ENCODE results near the gene ASPHD1. TPM values are rescaled to one million over a fixed set of nuclear protein-coding genes. Genes with fewer than 3 reads are reported as not detected.

The ASPHD1 gene
- total and polyA plus RNA-seq, 11 donors, result 0.20 to 5.3 (median 0.54) TPM; not detected in 4

GRCh38 chr16:29871822-29872546 is 28.3 kb upstream of the ASPHD1 start:
- peaks cover 0 to 8% (median 0%) of the 10 kb centered on the region in 12 donors for H3K4me1 ChIP-seq
- intact Hi-C loops (cut with DNase I), result loop anchor here in 1 of 10 donors (5.0 to 10.0 kb wide), 2 partner anchors 83 to 155 kb away; no protein-coding TSS in a partner anchor
- 90 to 93% (median 93%) methylated on average over 11 to 16 of the region's 16 CpGs for WGBS, 4 donors

GRCh38 chr16:29873319-29873718 is 27.0 kb upstream of the ASPHD1 start:
- Histone ChIP-seq H3K4me3 (no peak overlapping the region), H3K36me3 (no peaks in the 10 kb centered on the region), H3K27ac (no peak overlapping the region), H3K4me1 (peaks cover 0 to 12% (median 0%) of the 10 kb centered on the region in 12 donors), H3K9me3 (no peaks in the 10 kb centered on the region), H3K27me3 (peaks cover 17 to 33% (median 25%) of the 10 kb centered on the region in 9 donors)
- intact Hi-C loops (cut with DNase I), result loop anchor here in 1 of 10 donors (5.0 to 10.0 kb wide), 2 partner anchors 81 to 154 kb away; no protein-coding TSS in a partner anchor
- DNase-seq (no peak), ATAC-seq (no peak)
- 91 to 92% (median 92%) methylated on average over 24 to 26 of the region's 26 CpGs; no CpG with 5 or more reads in 1 of the 4 donors for WGBS, 4 donors
- TF ChIP-seq POLR2A (IDR thresholded peaks at IDR 0.05) (no peak), CTCF (IDR thresholded peaks at IDR 0.05) (no peak)

More at GRCh38 chr16:29871822-29872546, 28.3 kb upstream of the ASPHD1 start:
- DNase-seq, result no peak
- Histone ChIP-seq H3K27me3 (peaks cover 8 to 19% (median 12%) of the 10 kb centered on the region in 9 donors), H3K36me3 (no peaks in the 10 kb centered on the region), H3K9me3 (no peaks in the 10 kb centered on the region), H3K4me3 (no peak overlapping the region), H3K27ac (no peak overlapping the region)
- TF ChIP-seq POLR2A (IDR thresholded peaks at IDR 0.05) (no peak), CTCF (IDR thresholded peaks at IDR 0.05) (no peak)
- no peak for ATAC-seq

GRCh38 chr16:29875206-29875605 is 25.1 kb upstream of the ASPHD1 start:
- intact Hi-C loops (cut with DNase I), result loop anchor here in 1 of 10 donors (10.0 kb wide), 1 partner anchor 80 kb away; no protein-coding TSS in a partner anchor
- Histone ChIP-seq H3K4me3 (no peak overlapping the region), H3K27me3 (peaks cover 17 to 48% (median 34%) of the 10 kb centered on the region in 9 donors)

More at GRCh38 chr16:29875206-29875605, 25.1 kb upstream of the ASPHD1 start:
- H3K9me3 ChIP-seq, result no peaks in the 10 kb centered on the region
- 88 to 94% (median 91%) methylated on average over 5 to 6 of the region's 6 CpGs for WGBS, 4 donors
- no peak for DNase-seq
- no peaks in the 10 kb centered on the region for H3K36me3 ChIP-seq
- TF ChIP-seq CTCF (IDR thresholded peaks at IDR 0.05) (no peak), POLR2A (IDR thresholded peaks at IDR 0.05) (no peak)
- peaks cover 0 to 12% (median 0%) of the 10 kb centered on the region in 12 donors for H3K4me1 ChIP-seq
- ATAC-seq, result no peak
- no peak overlapping the region for H3K27ac ChIP-seq

Data from heart left ventricle (tissue), 16 donors.